Measurements from ENCODE around the gene STMN1.

DNA sequence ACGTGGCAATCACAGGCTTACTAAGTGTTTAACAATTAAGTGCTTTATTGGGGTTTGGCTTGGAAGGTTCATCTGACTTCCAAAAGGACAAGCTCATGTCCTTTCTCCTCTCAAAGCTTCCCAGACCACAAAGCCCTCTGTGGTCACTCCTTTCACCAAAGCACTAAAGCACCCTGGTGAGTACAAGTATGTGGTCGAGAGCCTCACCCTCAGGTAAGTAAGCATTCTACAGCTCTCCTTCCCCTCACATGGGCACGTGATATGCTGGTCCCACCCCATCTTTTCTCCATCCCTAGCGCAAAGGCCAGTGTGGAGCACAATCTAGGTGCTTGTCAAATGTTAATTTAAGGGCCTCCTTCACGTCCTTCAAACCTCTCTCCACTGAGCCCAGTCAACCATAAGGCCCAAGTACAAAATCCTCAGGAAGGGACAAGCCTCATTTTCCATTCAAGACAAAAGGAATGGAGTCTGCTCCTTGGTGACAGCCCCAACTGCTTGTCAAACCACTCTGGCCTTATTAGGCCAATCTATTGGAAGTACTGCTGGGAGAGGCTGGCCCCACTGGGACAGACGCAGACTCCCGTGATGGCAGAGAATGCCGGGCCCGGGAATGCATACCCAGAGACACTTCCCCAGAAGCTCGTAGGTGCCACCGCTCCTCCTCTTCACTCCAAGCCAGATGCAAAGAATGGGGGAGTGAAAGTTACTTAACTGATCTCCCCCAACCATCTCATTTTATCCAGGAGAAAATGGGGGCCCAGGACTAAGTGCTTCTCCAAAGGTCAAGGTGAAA is 7.8 kb downstream of the STMN1 start:
- TF ChIP-seq, protein P1, sequence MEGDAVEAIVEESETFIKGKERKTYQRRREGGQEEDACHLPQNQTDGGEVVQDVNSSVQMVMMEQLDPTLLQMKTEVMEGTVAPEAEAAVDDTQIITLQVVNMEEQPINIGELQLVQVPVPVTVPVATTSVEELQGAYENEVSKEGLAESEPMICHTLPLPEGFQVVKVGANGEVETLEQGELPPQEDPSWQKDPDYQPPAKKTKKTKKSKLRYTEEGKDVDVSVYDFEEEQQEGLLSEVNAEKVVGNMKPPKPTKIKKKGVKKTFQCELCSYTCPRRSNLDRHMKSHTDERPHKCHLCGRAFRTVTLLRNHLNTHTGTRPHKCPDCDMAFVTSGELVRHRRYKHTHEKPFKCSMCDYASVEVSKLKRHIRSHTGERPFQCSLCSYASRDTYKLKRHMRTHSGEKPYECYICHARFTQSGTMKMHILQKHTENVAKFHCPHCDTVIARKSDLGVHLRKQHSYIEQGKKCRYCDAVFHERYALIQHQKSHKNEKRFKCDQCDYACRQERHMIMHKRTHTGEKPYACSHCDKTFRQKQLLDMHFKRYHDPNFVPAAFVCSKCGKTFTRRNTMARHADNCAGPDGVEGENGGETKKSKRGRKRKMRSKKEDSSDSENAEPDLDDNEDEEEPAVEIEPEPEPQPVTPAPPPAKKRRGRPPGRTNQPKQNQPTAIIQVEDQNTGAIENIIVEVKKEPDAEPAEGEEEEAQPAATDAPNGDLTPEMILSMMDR (IDR thresholded peaks at IDR 0.05 in 2 of 3, conservative IDR thresholded peaks at IDR 0.05 in 1 of 3; ENCODE audit: borderline replicate concordance in 1 of 3, insufficient read depth in 1 of 3, low read depth in 2 of 3, low read length in 2 of 3): no peak
- no peak for TF ChIP-seq SRF (IDR thresholded peaks at IDR 0.05; ENCODE audit: low read depth)
- no peak for TF ChIP-seq TCF7L2 (IDR thresholded peaks at IDR 0.05; ENCODE audit: borderline replicate concordance, extremely low read depth, insufficient read depth, insufficient read length)
- TF ChIP-seq JUND (IDR thresholded peaks at IDR 0.05): no peak
- no peak for TF ChIP-seq MAX (IDR thresholded peaks at IDR 0.05)
- no peak for TF ChIP-seq RAD21 (IDR thresholded peaks at IDR 0.05; ENCODE audit: low read depth)
- TF ChIP-seq ZNF274 (IDR thresholded peaks at IDR 0.05; ENCODE audit: low read depth, low read length): no peak
